ENCODE data around the gene PLSCR4. TPM values are rescaled to one million over a fixed set of nuclear protein-coding genes. Genes with fewer than 3 reads are reported as not detected.

PLSCR4 gene
- total and polyA plus RNA-seq, 2 of the 8 experiments (the other 6 are each of a cell fraction or from before 2014, with no cell fraction given), result 1.8 to 2.9 TPM

GRCh38 chr3:146277953-146278631 is 27.2 kb upstream of the PLSCR4 start (continued):
- TF ChIP-seq TBP (IDR thresholded peaks at IDR 0.05; ENCODE audit: low read depth, low read length) (no peak), CTCF (IDR thresholded peaks at IDR 0.05; ENCODE audit: control extremely low read depth in 1 of 3, insufficient read depth in 1 of 3, low read depth in 1 of 3, low read length in 3 of 3) (no peak), JUND (IDR thresholded peaks at IDR 0.05; ENCODE audit: low read length) (no peak)
